AG09319 (cell line): ENCODE results near the gene PRKG2.
A peak's percentile ranks its signal among the peaks of the same experiment; 100 is the strongest.

Experiments
- DNase-seq: peaks from one replicate; pipeline ENCODE4 v3.0.0-alpha.2; 2010; ENCODE audit warnings: low read depth; ENCODE audit errors: extremely low read depth
- CTCF ChIP-seq: IDR thresholded peaks from 2 replicates; pipeline ENCODE4 v1.5.1; 2011; ENCODE audit warnings: low read depth, mild to moderate bottlenecking, inconsistent platforms, low read length, moderate library complexity

Gene PRKG2

GRCh38 chr4:81118086-81118485 is 96.9 kb downstream of the PRKG2 start:
- DNase-seq: no peak
- TF ChIP-seq CTCF: no peak

GRCh38 chr4:81116566-81116965 is 98.5 kb downstream of the PRKG2 start:
- TF ChIP-seq CTCF: no peak
- no peak for DNase-seq

GRCh38 chr4:81113024-81113423 is 102.0 kb downstream of the PRKG2 start:
- TF ChIP-seq CTCF: no peak
- no peak for DNase-seq

- DNase-seq: no peak
- no peak for TF ChIP-seq CTCF
Observed at GRCh38 chr4:81109356-81109755, 105.7 kb downstream of the PRKG2 start.

GRCh38 chr4:81106150-81106549 is 108.9 kb downstream of the PRKG2 start:
- DNase-seq: no peak
- TF ChIP-seq CTCF: no peak

- no peak for TF ChIP-seq CTCF
Observed at GRCh38 chr4:81102107-81102506, 112.9 kb downstream of the PRKG2 start.

GRCh38 chr4:81096566-81096965 is 118.5 kb downstream of the PRKG2 start:
- DNase-seq: peak; percentile 43
- no peak for TF ChIP-seq CTCF

More at GRCh38 chr4:81102107-81102506, 112.9 kb downstream of the PRKG2 start:
- no peak for DNase-seq

GRCh38 chr4:81095389-81095788 is 119.6 kb downstream of the PRKG2 start:
- no peak for DNase-seq
- no peak for TF ChIP-seq CTCF
